Mesenchymal stem cell (in vitro differentiated cells and primary cell): Measurements from ENCODE around the gene ACVR2A.
A peak's percentile ranks its signal among the peaks of the same experiment; 100 is the strongest.

Experiments
- DNase-seq: peaks from one replicate; pipeline ENCODE4 v3.0.0-alpha.2; 2013
- H2AFZ ChIP-seq: one replicate; pipeline ENCODE4 v1.6.1; 2013; ENCODE audit warnings: low read depth, mild to moderate bottlenecking, control low read depth, inconsistent platforms, low read length, moderate library complexity
- H2AK5ac ChIP-seq: 2 replicates; pipeline ENCODE4 v1.6.1; 2013; ENCODE audit warnings: low read length, moderate library complexity, mild to moderate bottlenecking, inconsistent platforms; ENCODE audit not compliant: severe bottlenecking
- H2BK120ac ChIP-seq: one replicate; pipeline ENCODE4 v1.6.1; 2013; ENCODE audit warnings: low read depth, mild to moderate bottlenecking, inconsistent platforms, low read length, moderate library complexity
- H2BK12ac ChIP-seq, 2 experiments: one replicate each; pipeline ENCODE4 v1.6.1; 2013; ENCODE audit warnings: inconsistent platforms in 2 of 2, low read length in 2 of 2, mild to moderate bottlenecking in 2 of 2, moderate library complexity in 2 of 2, control low read depth in 1 of 2
- H2BK15ac ChIP-seq: one replicate; pipeline ENCODE4 v1.6.1; 2013; ENCODE audit warnings: mild to moderate bottlenecking, low read depth, inconsistent platforms; ENCODE audit not compliant: poor library complexity, severe bottlenecking
- H2BK5ac ChIP-seq: 2 replicates; pipeline ENCODE4 v1.6.1; 2013; ENCODE audit warnings: low read depth, mild to moderate bottlenecking, low read length, control low read depth, inconsistent platforms; ENCODE audit not compliant: poor library complexity, severe bottlenecking
- H3K14ac ChIP-seq, 2 experiments: one replicate each; pipeline ENCODE4 v1.6.1; 2013; ENCODE audit warnings: inconsistent platforms in 2 of 2, low read length in 2 of 2, control low read depth in 1 of 2, mild to moderate bottlenecking in 1 of 2, moderate library complexity in 1 of 2
- H3K18ac ChIP-seq, 2 experiments: one replicate each; pipeline ENCODE4 v1.6.1; 2013; ENCODE audit warnings: inconsistent platforms in 2 of 2, low read length in 2 of 2, control low read depth in 1 of 2, low read depth in 1 of 2, mild to moderate bottlenecking in 1 of 2
- H3K23ac ChIP-seq, 2 experiments: one replicate each; pipeline ENCODE4 v1.6.1; 2013; ENCODE audit warnings: inconsistent platforms in 2 of 2, low read length in 2 of 2, mild to moderate bottlenecking in 2 of 2, moderate library complexity in 2 of 2, control low read depth in 1 of 2
- H3K27ac ChIP-seq: 2 replicates; pipeline ENCODE4 v1.5.1; 2013; ENCODE audit warnings: mild to moderate bottlenecking, moderate library complexity, low read length, control low read depth, inconsistent platforms; ENCODE audit not compliant: poor library complexity, severe bottlenecking
- H3K27me3 ChIP-seq, 2 experiments: 2 replicates each; pipeline versions ENCODE4 v1.6.1 to v1.7.0; 2013; ENCODE audit warnings: low read length in 2 of 2, mild to moderate bottlenecking in 2 of 2, moderate library complexity in 2 of 2, control low read depth in 1 of 2, inconsistent platforms in 1 of 2; ENCODE audit not compliant: control insufficient read depth in 1 of 2, insufficient read depth in 1 of 2
- H3K36me3 ChIP-seq, 2 experiments: 2 replicates each; pipeline versions ENCODE4 v1.6.1 to v1.7.0; 2013; ENCODE audit warnings: low read length in 2 of 2, control low read depth in 1 of 2, inconsistent platforms in 1 of 2, low read depth in 1 of 2, mild to moderate bottlenecking in 1 of 2; ENCODE audit not compliant: insufficient read depth in 2 of 2, control insufficient read depth in 1 of 2
- H3K4ac ChIP-seq, 2 experiments: one replicate each; pipeline ENCODE4 v1.6.1; 2013; ENCODE audit warnings: inconsistent platforms in 2 of 2, low read length in 2 of 2, mild to moderate bottlenecking in 2 of 2, moderate library complexity in 2 of 2, control low read depth in 1 of 2, low read depth in 1 of 2
- H3K4me1 ChIP-seq: 2 replicates; pipeline ENCODE4 v1.6.1; 2013; ENCODE audit warnings: low read depth, low read length, control low read depth; ENCODE audit not compliant: control insufficient read depth, insufficient read depth
- H3K4me2 ChIP-seq: 2 replicates; pipeline ENCODE4 v1.6.1; 2013; ENCODE audit warnings: low read length, mild to moderate bottlenecking, inconsistent platforms; ENCODE audit not compliant: poor library complexity, severe bottlenecking
- H3K4me3 ChIP-seq, 2 experiments: 2 replicates each; pipeline versions ENCODE4 v1.5.1 to v1.7.0; 2013; ENCODE audit warnings: low read length in 2 of 2, mild to moderate bottlenecking in 2 of 2, control low read depth in 1 of 2, low read depth in 1 of 2; ENCODE audit not compliant: insufficient read depth in 1 of 2
- H3K79me1 ChIP-seq: replicated peaks from 2 replicates; pipeline ENCODE4 v1.6.1; 2013; ENCODE audit warnings: mild to moderate bottlenecking, control low read depth, low read length, inconsistent platforms; ENCODE audit not compliant: poor library complexity, severe bottlenecking
- H3K9ac ChIP-seq: 2 replicates; pipeline ENCODE4 v1.7.0; 2013; ENCODE audit warnings: mild to moderate bottlenecking, low read length, moderate library complexity
- H3K9me3 ChIP-seq: 2 replicates; pipeline ENCODE4 v1.7.0; 2013; ENCODE audit warnings: mild to moderate bottlenecking, low read length; ENCODE audit not compliant: control insufficient read depth
- H4K8ac ChIP-seq: one replicate; pipeline ENCODE4 v1.6.1; 2013; ENCODE audit warnings: inconsistent platforms, mild to moderate bottlenecking, low read length, moderate library complexity
- H4K91ac ChIP-seq: one replicate; pipeline ENCODE4 v1.6.1; 2013; ENCODE audit warnings: mild to moderate bottlenecking, low read length, inconsistent platforms
- WGBS: methylation state at CpG from one replicate; pipeline ENCODE4 v1.1.7; 2013; ENCODE audit warnings: mixed read lengths; 5-methylcytosine and 5-hydroxymethylcytosine counted together

The ACVR2A gene

DNA sequence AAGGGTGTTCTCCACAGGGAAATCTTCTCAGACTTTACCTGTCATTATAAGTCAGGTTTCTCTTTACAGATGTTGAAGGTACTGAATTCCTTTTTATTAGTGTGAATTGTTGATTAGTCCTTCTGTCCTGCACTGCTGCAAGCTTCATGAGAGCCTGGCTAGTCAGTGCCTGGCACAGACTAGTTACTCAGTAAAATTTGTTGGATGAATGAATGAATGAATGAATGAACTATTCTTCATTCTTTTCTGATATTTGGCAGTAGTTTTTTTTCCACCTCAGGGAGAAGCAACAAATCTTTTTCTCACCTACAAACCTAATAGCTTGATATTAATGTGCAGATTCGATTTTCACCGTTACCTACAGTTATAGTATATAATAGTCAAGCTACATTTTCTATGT, 64.3 kb downstream of the ACVR2A start:
- H2BK15ac ChIP-seq: no peak overlapping the region

DNA sequence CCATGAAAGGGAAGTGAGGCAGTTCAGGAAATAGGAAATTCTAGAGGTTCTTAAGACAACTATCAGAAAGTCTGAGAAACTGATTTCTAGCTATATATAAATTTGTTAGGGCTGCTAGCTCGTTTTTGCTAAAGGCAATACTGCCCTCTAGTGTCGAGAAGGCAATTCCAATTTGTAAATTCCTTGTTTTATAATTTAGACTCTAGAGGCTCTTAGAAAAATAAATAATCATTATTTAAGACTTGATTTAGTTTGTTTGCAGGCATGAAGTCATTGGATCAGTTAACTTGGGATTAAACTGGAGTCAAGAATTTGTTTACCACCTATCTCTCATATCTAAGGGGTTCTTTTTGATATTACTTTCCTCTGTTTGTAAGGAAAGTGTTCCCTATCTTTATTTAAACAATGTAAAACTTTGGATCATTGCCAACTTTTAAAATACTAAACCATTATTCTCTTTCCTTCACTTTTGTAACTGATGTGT, 66.2 kb downstream of the ACVR2A start:
- Histone ChIP-seq H4K91ac (no peak overlapping the region), H2AK5ac (no peak overlapping the region), H2BK120ac (no peak overlapping the region), H3K9me3 (no peaks in the 10 kb centered on the region), H3K4ac (no peak overlapping the region), H3K27me3 (no peaks in the 10 kb centered on the region), H2AFZ (no peak overlapping the region), H2BK12ac (no peak overlapping the region), H4K8ac (no peak overlapping the region), H2BK5ac (no peak overlapping the region), H3K4me2 (no peak overlapping the region), H3K27ac (no peak overlapping the region), H3K36me3 (peaks cover 0 to 14% of the 10 kb centered on the region in 2 experiments), H3K14ac (no peak overlapping the region), H3K9ac (peak overlapping the region; percentile 27), H3K4me3 (no peak overlapping the region), H3K18ac (no peak overlapping the region), H3K23ac (no peak overlapping the region), H3K79me1 (peaks cover 7% of the 10 kb centered on the region), H2BK15ac (no peak overlapping the region), H3K4me1 (no peaks in the 10 kb centered on the region)
- WGBS: no CpG with 5 or more reads among the region's 2 CpGs
- DNase-seq: peak; percentile 70

More for the DNA sequence above, 64.3 kb downstream of the ACVR2A start:
- no peak overlapping the region for H2AK5ac ChIP-seq
- H3K18ac ChIP-seq: no peak overlapping the region
- H2BK12ac ChIP-seq: no peak overlapping the region
- no peak overlapping the region for H3K4ac ChIP-seq
- H3K4me2 ChIP-seq: no peak overlapping the region
- H3K9me3 ChIP-seq: no peaks in the 10 kb centered on the region
- H3K36me3 ChIP-seq: peaks cover 0 to 5% of the 10 kb centered on the region in 2 experiments
- no peak overlapping the region for H4K8ac ChIP-seq
- whole genome bisulfite sequencing: no CpG with 5 or more reads among the region's 2 CpGs
- no peak overlapping the region for H3K9ac ChIP-seq
- H2BK5ac ChIP-seq: no peak overlapping the region
- H3K27me3 ChIP-seq: no peaks in the 10 kb centered on the region
- H3K4me3 ChIP-seq: no peak overlapping the region
- DNase-seq: no peak
- H3K79me1 ChIP-seq: peaks cover 7% of the 10 kb centered on the region
- H3K23ac ChIP-seq: no peak overlapping the region
- H3K14ac ChIP-seq: no peak overlapping the region
- H4K91ac ChIP-seq: no peak overlapping the region
- H2BK120ac ChIP-seq: no peak overlapping the region
- no peak overlapping the region for H2AFZ ChIP-seq
- H3K27ac ChIP-seq: no peak overlapping the region
- no peaks in the 10 kb centered on the region for H3K4me1 ChIP-seq

DNA sequence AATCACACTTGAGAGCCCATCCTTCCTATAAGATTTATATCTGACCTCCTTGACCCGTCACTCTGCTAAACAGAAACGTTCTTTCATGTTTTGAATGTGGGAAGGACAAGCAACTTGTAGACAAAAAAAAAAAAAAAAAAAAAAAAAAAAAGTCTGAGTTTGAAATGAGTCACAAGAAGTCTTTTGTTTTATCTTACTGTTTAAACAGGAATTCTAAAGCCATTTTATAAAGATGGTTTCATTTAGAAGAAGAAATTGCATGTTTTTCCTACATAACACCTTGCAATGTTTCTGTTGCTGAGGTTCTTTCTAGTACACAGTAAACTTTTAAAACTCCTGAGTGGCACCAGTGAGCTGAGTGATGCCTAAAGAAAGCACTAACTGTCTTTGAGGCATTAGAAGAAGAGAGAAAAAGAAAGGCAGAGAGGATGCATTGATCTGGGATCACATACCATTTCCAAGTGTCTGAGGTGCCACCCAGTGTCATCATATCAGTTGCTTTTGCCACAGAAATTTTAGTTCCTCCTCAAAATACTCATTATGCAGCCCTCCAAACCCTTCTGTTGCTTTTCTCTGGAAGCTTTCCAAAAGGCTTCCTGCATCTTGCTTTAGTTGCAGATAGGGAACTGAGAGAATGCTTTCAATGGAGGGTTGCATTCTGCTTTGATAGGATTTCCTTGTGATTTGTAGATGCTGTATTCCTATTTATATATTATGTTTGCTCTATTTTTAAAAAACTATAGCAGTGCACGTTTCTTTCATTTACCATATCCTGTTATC, 69.1 kb downstream of the ACVR2A start:
- Histone ChIP-seq H3K4ac (no peak overlapping the region), H2AK5ac (no peak overlapping the region), H3K18ac (no peak overlapping the region), H2AFZ (no peak overlapping the region), H3K4me3 (no peak overlapping the region), H3K36me3 (peaks cover 0 to 40% of the 10 kb centered on the region in 2 experiments), H2BK5ac (no peak overlapping the region), H3K4me2 (no peak overlapping the region), H3K27ac (no peak overlapping the region), H3K23ac (no peak overlapping the region), H2BK15ac (no peak overlapping the region), H3K9ac (peak overlapping the region; percentile 11), H3K79me1 (peaks cover 5% of the 10 kb centered on the region), H3K9me3 (no peaks in the 10 kb centered on the region), H3K14ac (no peak overlapping the region), H4K8ac (no peak overlapping the region), H4K91ac (no peak overlapping the region), H3K4me1 (no peaks in the 10 kb centered on the region), H2BK12ac (no peak overlapping the region), H3K27me3 (no peaks in the 10 kb centered on the region), H2BK120ac (no peak overlapping the region)
- peak; percentile 15 for DNase-seq
- WGBS: 29% methylated on average over 1 of the region's 3 CpGs

DNA sequence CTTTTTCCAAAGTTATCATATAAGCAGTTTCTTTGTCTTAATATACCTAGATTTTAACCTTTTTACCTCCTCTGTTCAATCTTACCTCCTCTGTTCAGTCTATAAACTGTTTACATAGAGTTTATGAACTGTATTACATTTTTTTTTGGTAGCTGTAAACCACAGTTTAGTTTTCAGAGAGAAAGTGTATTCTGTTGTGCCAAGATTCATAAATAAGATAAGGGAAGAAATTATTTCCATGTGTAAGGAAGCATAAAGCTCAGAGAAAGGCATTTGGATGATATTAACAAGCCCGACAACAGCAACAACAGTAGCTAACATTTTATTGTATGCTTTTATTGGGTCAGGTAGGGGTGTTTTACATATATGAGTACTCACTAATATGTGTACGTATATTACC, 71.2 kb downstream of the ACVR2A start:
- Histone ChIP-seq H3K14ac (no peak overlapping the region), H2BK15ac (no peak overlapping the region), H3K9me3 (no peaks in the 10 kb centered on the region), H3K9ac (no peak overlapping the region), H3K4me1 (no peaks in the 10 kb centered on the region), H3K79me1 (peaks cover 3% of the 10 kb centered on the region), H4K91ac (no peak overlapping the region), H3K4me3 (no peak overlapping the region), H3K4ac (no peak overlapping the region), H3K27me3 (no peaks in the 10 kb centered on the region), H2AFZ (no peak overlapping the region), H2BK120ac (no peak overlapping the region), H4K8ac (no peak overlapping the region), H2AK5ac (no peak overlapping the region), H3K4me2 (no peak overlapping the region), H2BK12ac (no peak overlapping the region), H2BK5ac (no peak overlapping the region), H3K18ac (no peak overlapping the region), H3K36me3 (peaks cover 3 to 57% of the 10 kb centered on the region in 2 experiments), H3K27ac (no peak overlapping the region), H3K23ac (no peak overlapping the region)
- no CpG with 5 or more reads among the region's 2 CpGs for WGBS
- no peak for DNase-seq
